HG02973 (cell line): ENCODE results near the gene RUNX3.
"Not testable (repeated sequence)": the region's sequence is repeated elsewhere in the genome, so short reads cannot be mapped to it uniquely, and the experiment has no call there.

Experiments used
- ATAC-seq: cut with Tn5 transposase; IDR thresholded peaks from one replicate; pipeline ENCODE4 v1.9.1; 2021; ENCODE audit warnings: moderate library complexity; ENCODE audit not compliant: unreplicated experiment

The RUNX3 gene

DNA sequence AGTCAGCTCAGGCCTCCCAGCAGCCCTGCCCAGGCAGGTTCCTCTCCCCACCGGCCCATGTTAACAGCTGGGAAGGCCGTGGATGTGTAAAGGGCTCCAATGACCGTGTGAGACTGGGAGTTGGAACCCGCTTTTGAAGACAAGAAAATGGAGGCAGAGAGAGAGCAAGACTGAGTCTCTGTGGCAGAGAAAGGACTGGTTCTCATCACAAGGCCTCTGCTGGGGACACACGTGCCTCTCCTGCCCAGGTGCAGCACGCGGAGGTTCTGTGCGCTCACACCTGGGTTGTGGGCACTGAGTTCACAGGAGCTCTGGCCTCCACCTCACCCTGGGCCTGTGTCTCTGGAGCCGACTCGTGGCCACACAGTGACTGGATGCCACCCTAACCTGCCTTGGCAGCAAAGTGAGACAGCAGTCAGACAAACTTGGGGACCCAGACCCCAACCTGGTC is 27.0 kb downstream of the RUNX3 start:
- no peak for ATAC-seq

DNA sequence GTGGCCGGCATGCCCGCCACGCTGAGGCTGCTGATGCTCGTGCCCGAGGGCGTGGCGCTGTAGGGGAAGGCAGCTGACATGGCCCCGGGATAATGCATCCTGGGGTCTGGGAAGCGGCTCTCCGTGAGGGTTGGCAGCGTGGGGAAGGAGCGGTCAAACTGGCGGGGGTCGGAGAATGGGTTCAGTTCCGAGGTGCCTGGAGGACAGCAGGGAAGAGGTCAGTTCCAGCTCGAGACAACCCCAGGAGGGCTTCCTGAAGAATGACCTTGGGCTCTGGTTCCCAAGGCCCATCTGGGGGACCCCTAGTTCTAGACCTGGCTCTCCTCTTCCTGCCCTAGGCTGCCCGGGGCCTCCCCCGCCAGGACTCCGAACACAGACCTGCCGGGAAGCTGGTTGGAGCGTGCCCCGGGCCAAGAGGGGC is 27.6 kb downstream of the RUNX3 start:
- no peak for ATAC-seq

DNA sequence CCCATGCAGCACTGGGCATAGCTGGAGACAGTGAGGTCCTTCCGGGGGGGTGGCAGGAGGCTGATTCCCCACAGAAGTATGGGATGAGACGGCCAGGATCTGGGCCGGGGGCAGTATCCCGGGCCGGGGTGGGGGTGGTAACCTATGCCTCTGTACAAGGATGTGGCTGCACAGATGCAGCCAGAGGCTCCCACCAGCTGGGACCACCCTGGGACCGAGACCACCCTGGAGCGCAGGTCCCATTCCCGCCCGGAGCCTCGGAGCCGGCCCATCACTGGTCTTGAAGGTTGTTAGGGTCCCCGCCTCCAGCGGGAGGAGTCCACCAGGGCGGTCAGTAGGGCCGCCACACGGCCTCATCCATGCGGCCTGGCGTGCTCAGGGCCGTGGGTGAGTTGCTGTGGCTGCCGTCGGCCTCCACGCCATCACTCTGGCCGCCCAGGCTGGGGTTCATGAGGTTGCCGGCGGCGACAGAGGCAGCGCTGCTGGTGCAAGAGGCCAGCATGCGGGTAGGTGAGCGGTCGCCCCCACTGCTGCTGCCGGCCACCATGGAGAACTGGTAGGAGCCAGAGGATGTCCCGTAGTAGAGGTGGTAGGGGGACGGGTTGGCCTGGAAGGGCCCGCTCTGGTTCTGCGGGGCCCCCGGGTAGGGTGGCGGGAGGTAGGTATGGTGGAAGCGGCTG is 28.1 kb downstream of the RUNX3 start:
- no peak for ATAC-seq

DNA sequence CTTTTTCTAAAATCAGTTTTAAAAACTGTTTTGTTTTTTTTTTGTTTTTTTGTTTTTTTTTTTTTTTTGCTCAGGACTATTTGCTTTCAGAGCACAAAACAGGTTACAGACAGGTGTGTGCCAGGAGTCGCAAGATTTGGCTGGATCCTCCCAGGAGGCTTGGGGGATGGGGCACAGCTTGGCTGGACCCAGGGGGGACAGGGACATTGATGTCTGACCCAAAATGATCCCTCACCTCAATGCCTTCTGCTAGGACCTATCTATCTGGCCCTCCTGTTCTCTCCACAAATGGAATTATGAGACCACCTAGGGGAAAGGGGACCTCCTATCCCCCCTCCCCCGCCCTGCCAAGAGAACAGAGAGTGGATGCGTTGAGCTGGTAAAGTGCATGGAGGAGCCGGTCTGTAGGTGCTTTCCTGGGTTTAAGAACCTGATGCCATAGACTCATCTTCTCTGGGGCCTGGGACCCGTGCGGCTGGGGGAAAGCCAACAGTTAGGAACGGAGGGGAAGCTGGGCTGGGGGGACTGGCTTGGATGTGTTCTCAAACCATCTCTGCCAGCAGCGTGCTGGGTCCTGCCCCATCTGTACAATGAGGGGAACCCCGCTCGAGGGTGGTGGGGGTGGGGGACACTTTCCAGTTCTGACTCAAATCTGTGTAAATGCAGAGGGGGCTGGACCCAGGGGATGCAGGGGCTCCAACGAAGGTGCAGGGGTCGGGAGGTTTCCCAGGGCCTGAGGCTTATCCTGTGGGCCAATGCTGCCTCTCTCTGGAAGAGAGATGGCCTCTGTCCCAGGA is 28.9 kb downstream of the RUNX3 start:
- no peak for ATAC-seq

DNA sequence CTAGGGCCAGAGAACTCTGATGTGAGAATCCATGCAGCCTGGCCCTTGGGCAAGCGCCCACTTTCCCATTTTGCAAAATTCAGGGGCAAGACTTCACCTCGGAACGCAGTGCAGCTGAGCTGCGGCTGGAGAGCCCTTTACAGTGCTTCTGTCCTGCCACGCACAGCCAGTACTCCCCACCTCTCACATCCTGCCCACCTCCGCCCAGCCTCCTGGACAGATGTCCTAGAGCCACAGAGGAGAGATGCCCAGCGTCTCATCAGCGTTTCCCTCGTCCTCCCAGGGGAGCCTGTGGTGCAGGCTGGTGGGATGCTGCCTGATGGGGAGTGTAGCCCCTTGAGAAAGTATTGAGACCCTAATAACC is 29.6 kb downstream of the RUNX3 start:
- no peak for ATAC-seq

DNA sequence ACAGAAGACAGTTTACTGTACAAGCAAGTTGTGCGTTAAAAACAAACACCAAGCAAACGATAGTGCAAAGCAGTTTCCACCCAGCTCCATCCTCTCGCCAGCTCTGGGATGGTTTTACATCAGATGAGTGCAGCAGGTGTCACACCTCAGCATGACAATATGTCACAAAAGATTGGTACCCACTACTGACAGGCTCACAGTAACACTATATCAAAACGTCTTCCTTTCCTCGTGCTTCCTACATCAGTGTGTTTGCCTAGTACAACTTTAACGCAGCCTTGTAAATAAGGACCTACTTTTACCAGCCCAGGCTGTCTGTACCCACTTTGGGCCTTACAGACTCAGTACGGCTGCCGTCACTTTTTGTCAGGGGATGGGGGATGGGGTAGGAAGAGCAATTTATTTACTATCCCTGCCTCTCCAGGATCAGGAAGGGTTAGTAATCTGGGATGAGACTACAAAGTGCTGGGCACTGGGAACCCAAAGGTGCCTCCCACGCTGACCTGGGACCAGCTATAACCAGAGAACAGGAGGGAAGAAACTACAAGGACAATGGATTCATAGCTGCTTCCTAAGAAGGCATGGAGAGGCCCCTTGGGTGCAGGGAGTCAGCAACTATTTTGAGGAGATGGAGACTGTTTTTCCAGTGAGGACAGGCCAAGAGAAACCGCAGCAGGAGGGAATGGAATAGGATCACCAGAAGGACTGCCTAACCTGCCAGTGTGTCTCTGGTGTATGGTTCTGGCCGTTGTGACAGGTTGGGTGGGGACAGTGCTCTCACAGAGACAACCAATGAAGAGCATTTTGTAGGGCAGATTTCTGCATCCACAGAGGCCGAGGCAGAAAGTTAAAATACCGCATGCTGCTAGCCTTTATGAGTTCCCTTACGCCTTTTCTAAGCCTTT is 30.2 kb downstream of the RUNX3 start:
- ATAC-seq = no peak

DNA sequence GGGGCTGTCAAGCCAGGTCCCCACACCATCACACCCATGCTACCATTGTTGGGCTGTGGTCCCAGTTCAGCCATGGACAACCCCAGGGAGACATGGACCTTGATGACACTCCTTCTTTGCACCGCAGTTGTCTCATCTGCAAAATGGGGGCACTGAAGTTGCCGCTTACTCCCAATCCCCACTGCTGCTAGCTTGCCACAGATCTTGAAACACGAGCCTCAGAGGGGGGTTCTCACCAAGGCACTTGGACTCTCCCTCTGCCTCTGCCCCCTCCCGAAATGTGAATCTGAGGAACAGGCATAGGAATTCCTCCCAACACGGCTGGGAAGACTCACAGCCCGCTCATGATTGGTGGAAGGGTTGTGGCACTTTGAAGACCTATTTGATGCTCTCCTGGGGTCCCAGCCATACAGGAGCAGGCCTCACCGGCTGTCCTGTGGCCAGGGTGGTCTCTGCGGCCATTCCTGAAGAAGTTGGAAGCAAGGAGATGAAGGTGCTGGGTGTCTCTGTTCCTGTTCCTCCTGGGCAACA is 31.1 kb downstream of the RUNX3 start:
- no peak for ATAC-seq

DNA sequence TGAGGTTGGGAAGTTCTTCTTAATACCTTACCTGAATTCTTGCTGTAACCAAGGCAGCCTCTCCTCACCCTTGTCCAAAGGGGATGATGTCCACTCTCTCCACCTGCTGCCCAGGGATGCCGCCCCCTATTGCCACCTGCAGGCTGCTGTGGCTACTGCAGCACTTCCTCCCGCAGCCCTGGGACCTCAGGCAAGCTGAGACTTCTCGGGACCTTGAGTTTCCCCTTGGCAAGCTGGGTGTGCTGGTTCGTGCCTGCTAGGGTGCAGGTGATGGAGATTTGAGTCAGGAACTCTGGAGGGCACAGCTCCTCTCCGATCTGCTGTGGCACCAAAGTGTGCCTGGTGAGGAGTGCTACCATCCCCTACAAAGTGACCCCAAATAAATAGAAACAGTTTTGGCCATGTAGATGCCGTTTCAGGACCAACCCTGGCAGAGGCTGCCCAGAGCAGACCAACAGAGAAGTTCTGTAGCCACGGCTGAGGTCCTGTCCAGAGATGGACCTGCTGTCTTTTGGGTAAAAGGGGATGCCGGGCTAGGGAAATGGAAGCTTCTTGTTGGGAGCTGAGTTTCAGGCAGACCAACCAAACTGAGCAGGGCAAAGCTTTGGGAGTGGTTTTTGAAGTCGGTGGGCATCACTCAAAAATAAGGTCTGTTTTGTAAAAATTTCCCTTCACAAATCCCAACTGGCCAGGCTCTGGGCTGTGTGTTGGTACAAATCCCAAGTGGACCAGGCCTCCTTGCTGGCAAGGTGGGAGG is 31.7 kb downstream of the RUNX3 start:
- no peak for ATAC-seq

DNA sequence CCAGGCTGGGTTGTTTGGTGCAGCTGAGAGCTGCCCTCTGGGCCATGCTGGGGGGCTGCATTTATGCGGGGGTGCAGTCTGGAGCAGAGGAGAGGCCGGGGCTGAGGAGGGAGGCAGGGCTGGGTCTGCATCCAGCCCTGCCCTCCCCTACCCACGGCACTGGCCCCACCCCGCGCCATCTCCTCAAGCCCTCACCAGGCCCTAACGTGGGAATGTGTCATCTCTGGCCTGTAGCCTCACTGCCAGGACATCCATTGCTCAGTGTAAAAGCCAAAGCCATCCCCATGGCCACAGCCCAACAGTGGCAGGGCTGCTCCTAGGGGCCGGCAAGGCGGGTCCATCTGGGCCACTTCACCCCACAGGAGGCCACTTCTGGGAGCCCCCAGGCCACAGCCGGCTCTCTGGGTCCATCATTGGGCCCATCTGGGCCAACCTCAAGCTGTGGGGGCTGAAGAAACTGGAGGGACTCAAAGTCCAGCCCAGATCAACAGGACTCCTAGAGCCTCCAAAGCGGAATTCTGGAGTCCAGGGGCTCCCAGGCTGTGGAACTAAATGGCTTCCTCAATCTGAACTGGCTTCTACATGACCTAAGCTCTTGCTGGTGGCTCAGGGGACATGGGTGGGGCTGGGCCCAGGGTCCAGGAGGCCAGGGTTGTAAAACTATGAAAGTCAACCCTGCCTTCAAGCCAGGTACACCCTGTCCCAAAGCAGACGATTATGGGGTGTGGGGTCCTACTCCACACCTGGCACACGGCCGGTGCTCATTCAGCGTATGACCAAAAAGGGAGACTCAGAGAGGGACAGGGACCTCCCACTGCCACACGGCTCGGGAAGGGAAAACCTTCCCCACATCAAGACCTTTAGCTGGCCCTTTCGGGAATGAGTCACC is 32.6 kb downstream of the RUNX3 start:
- ATAC-seq = no peak

DNA sequence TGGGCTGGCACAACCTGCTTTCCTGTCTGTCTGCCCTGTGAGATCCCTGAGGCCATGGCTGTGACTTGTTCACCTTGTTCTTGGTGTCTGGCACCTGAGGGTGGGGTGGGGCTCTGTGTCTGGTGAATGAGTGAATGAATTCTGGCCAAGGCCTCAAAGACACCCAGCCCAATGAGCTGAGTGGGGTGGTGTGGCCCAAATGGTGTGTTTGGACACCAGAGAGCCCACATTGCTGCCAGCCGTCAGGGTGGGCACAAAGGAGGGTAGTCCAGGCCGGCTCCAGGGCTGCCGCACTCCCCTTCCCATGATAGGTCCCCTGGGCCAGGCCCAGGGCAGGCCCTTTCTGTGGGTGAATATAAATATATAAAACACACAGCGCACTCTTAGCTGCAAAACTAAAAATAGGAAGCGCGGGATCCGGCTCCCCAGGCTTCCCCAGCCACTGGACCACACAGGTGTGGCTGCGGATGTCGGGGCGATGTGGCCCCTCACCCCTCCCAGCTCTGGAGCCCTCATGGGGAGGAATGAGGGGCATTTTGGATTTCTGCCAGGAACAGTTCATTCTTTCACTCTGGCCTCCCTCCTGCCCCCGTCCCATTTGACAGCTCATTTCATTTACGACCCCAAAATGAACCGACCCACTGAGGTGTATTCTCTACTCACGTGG is 33.3 kb downstream of the RUNX3 start:
- ATAC-seq = no peak

DNA sequence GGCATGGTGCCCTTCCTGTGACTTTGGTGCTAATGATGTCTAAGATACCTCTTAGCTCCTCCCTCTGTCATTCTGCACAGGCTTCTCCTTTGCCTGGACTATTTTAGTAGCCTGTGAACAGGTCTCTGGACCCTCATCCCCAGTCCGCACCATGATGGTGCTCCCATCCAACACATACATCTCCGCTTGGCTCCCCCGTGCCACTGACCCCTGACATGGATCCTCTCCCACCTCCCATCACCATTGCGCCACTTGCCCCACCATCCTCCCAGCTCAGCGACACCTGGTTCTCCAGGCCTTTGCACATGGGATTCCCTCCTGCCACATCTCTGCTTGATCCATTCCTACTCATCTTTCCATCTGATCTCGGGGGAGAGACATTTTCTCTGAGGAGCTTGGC is 33.9 kb downstream of the RUNX3 start:
- ATAC-seq = no peak

DNA sequence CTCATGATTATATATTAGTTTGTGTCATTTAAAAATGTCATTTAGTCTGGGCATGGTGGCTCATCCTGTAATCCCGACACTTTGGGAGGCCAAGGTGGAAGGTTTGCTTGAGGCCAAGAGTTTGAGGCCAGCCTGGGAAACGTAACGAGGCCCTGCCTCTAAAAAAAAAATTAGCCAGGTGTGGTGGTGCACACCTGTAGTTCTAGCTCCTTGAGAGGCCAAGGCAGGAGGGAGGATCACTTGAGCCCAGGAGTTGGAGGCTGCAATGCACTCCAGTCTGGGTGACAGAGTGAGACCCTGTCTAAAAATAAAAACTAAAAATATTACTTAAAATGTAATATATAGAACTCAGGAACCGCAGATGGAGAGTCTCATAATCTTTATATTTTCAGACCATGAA is 34.6 kb downstream of the RUNX3 start:
- no peak for ATAC-seq

DNA sequence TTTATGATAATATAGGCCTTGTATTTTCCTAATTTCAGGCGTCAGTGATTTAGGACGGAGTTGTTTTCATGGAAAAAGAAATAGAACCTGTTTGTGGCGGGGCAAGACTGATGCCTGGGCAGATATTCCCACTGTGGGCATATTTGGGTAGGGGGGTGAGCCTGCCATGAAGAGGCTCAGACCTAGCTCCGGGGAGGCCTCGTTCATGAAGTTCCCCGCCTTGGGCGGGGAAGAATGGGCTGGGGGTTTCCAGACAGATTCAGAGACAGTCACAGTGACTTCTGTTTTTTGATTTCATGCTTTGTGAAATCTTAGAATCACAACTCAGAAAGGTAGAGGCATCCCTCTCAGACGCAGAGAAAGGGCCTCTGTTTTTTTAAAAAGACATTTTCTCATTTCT is 36.1 kb downstream of the RUNX3 start:
- no peak for ATAC-seq

DNA sequence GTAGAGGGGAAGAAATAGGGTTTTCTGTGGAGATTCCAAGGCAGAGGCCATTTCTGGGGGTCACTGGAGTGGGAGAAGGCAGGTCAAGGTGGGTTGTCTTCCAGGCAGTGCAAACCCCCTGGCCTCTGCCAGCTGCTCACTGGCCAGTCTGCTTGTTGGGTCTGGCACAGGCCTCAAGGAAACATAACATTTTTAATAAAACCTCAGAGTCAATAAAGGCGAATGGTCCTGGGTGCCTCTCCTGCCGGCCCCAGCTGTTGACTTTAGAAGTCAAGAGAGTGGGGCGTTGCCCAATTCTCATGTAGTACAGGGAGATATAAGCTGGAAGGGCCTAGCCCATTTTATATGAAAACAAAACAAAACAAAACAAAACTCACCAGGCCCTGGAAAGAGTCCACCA is 36.6 kb downstream of the RUNX3 start:
- no peak for ATAC-seq

DNA sequence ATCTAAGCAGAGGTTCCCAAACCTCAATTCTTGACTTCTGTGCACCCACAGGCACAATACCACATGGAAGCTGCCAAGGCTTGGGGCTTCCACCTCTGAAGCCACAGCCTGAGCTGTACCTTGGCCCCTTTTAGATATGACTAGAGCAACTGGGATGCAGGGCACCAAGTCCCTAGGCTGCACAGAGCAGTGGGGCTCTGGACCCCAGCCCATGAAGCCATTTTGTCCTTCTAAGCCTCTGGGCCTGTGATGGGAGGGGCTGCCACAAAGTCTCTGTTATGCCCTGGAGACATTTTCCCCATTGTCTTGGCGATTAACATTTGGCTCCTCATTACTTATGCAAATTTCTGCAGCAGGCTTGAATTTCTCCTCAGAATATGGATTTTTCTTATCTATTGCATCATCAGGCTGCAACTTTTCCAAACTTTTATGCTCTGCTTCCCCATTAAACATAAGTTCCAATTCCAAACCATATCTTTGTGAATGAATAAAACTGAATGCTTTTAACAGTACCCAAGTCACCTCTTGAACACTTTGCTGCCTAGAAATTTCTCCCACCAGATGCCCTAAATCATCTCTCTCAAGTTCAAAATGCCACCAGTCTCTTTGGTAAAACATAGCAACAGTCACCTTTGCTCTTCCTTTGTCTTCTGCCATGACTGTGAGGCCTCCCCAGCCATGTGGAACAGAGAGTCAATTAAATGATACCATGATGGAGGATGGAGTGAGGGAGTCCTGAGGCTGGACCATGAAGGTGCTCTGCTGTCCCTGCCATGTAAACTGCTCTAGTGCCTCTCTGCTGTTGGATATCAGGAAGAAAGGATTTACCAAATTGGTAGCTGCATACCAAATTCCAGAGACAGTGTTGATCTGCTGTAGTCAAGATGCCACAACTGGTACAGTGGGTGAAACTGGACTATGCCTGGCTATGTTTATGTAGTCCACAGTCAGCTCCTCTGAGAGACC is 37.6 kb downstream of the RUNX3 start:
- no peak for ATAC-seq

DNA sequence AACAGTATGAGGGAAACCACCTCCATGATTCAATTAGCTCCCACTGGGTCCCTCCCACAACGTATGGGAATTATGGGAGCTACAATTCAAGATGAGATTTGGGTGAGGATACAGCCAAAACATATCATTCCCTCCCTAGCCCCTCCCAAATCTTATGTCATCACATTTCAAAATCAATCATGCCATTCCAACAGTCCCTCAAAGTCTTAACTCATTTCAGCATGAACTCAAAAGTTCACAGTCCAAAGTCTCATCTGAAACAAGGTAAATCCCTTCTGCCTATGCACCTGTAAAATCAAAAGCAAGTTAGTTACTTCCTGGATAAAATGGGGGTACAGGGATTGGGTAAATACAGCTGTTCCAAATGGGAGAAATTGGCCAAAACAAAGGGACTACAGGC is 38.7 kb downstream of the RUNX3 start:
- not testable (repeated sequence) for ATAC-seq

DNA sequence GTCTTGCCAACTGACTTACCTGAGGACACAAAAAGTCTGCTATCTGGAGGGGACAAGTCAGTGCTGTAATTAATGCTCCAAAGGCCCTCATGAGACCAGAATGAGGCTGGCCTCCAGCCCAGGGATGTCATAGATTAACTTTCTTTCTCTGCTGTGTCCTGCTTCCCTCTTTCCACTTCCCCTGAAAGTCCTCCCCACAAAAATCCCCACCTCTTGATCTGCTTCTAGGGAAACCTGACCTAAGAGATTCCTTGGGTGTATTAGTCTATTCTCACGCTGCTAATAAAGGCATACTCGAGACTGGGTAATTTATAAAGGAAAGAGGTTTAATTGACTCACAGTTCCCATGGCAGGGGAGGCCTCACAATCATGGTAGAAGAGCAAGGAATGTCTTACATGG is 39.2 kb downstream of the RUNX3 start:
- ATAC-seq = no peak
